NCI-H1930 (cell line): ENCODE data around the gene FAM25C.
"Not testable (repeated sequence)": the region's sequence is repeated elsewhere in the genome, so short reads cannot be mapped to it uniquely, and the experiment has no call there.

Source experiments
- DNase-seq, 2 experiments: peaks; one replicate each; lab custom pipeline; 2025; lab: John Stamatoyannopoulos, UW

Gene FAM25C

GRCh38 chr10:47999691-48000090 is at the start of gene FAM25C:
FAM25C (minus strand) TSS chr10:47999791; CDS start chr10:47999765, 26 bp downstream.
- DNase-seq = not testable (repeated sequence)

- DNase-seq = not testable (repeated sequence)
These were observed 45.0 kb upstream of the FAM25C start for GRCh38 chr10:48044557-48044956.

- not testable (repeated sequence) for DNase-seq
These were observed 31.8 kb upstream of the FAM25C start for GRCh38 chr10:48031390-48031789.

GRCh38 chr10:48002306-48002705 is 2.7 kb upstream of the FAM25C start:
- DNase-seq = not testable (repeated sequence)

- not testable (repeated sequence) for DNase-seq
These were observed 5.5 kb downstream of the FAM25C start for GRCh38 chr10:47994045-47994444.

GRCh38 chr10:47992560-47992959 is 7.0 kb downstream of the FAM25C start:
- not testable (repeated sequence) for DNase-seq

GRCh38 chr10:47991706-47992105 is 7.9 kb downstream of the FAM25C start:
- DNase-seq = not testable (repeated sequence)

- DNase-seq = not testable (repeated sequence)
These were observed 9.5 kb downstream of the FAM25C start for GRCh38 chr10:47990097-47990496.

- DNase-seq = not testable (repeated sequence)
These were observed 10.0 kb downstream of the FAM25C start for GRCh38 chr10:47989542-47989950.

GRCh38 chr10:47988718-47989541 is 10.7 kb downstream of the FAM25C start:
- not testable (repeated sequence) for DNase-seq

- not testable (repeated sequence) for DNase-seq
These were observed 11.6 kb downstream of the FAM25C start for GRCh38 chr10:47987952-47988351.

GRCh38 chr10:47986413-47987230 is 13.0 kb downstream of the FAM25C start:
- not testable (repeated sequence) for DNase-seq

GRCh38 chr10:47975409-47975808 is 24.2 kb downstream of the FAM25C start:
- not testable (repeated sequence) for DNase-seq

- DNase-seq = not testable (repeated sequence)
These were observed 26.5 kb downstream of the FAM25C start for GRCh38 chr10:47973131-47973530.

GRCh38 chr10:47972077-47972476 is 27.5 kb downstream of the FAM25C start:
- DNase-seq = not testable (repeated sequence)

- not testable (repeated sequence) for DNase-seq
These were observed 28.0 kb downstream of the FAM25C start for GRCh38 chr10:47971598-47971997.

GRCh38 chr10:47970047-47970446 is 29.5 kb downstream of the FAM25C start:
- not testable (repeated sequence) for DNase-seq

- not testable (repeated sequence) for DNase-seq
These were observed 30.6 kb downstream of the FAM25C start for GRCh38 chr10:47968988-47969387.

GRCh38 chr10:47964280-47965063 is 35.1 kb downstream of the FAM25C start:
- DNase-seq = not testable (repeated sequence)

- not testable (repeated sequence) for DNase-seq
These were observed 36.8 kb downstream of the FAM25C start for GRCh38 chr10:47962785-47963184.

GRCh38 chr10:47960699-47961098 is 38.9 kb downstream of the FAM25C start:
- not testable (repeated sequence) for DNase-seq

GRCh38 chr10:47959677-47960076 is 39.9 kb downstream of the FAM25C start:
- DNase-seq = not testable (repeated sequence)
